ENCODE results near the gene CCNL1.

Gene CCNL1

DNA sequence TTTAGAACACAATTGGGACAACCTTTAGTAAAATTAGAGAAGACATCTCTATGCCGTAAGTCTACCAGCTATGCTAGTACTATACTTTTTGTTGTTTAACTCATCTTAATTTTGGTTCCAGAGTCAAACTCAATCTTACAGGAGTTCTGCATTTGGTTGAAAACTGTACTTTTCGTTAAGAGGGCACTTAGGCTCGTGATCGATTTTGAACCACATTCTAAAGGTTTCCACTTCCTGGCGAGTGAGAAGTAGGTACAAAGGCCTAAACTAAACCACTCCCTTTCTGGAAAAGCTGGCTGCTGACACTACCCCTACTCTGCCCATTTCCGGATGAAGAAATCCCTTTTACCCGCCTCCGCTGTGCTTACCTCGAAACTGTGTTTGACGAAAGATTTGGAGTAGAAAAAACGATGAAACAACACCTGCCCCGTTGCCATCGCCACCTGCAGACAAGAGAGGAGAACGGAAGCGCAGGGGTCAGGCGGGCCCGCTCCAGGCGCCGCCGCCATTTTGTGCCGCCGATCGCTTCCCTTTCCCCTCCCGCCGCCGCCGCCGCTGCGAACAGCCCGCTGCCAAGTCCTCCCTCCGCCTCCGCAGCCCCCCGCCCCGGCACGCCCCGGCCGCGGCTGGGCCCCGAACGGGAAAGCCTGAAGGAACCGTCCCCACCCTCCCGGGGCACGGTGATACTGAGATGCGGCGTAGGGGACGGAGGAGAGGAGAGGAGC, 748 bp downstream of the CCNL1 start:
- Histone ChIP-seq H2BK15ac (ENCODE audit: low read length) (peak overlapping the region; percentile 15), H3K4me3 (ENCODE audit: low read length in 2 of 2) (peak overlapping the region; percentile 90 to 97), H3K27me3 (ENCODE audit: control insufficient read depth in 3 of 3, insufficient read depth in 3 of 3, low read depth in 1 of 3, low read length in 3 of 3) (no peaks in the 10 kb centered on the region), H2AFZ (ENCODE audit: low read length) (peak overlapping the region; percentile 81), H4K8ac (ENCODE audit: low read depth, low read length) (no peak overlapping the region), H2BK5ac (ENCODE audit: low read length) (peak overlapping the region; percentile 97), H3K23ac (ENCODE audit: low read depth, low read length, poor library complexity) (peak overlapping the region; percentile 95), H2AK5ac (ENCODE audit: low read depth, low read length) (peak overlapping the region; percentile 100), H3K9ac (ENCODE audit: low read depth, low read length, poor library complexity) (peak overlapping the region; percentile 99), H3K9me3 (replicated peaks in 1 of 2; ENCODE audit: control insufficient read depth in 2 of 2, insufficient read depth in 1 of 2, low read depth in 1 of 2, low read length in 2 of 2) (no peaks in the 10 kb centered on the region), H4K91ac (ENCODE audit: low read depth, low read length, poor library complexity) (peak overlapping the region; percentile 90), H3K14ac (ENCODE audit: low read length) (peak overlapping the region; percentile 85), H3K36me3 (replicated peaks in 1 of 2; ENCODE audit: control insufficient read depth in 2 of 2, insufficient read depth in 2 of 2, low read length in 2 of 2) (peaks cover 8 to 55% of the 10 kb centered on the region in 2 donors), H3K4me1 (ENCODE audit: control insufficient read depth in 2 of 2, insufficient read depth in 1 of 2, low read depth in 1 of 2, low read length in 2 of 2) (peaks cover 6 to 45% of the 10 kb centered on the region in 2 donors), H2BK120ac (ENCODE audit: low read depth, low read length) (no peak overlapping the region), H3K4me2 (ENCODE audit: insufficient read depth, low read length, poor library complexity, severe bottlenecking) (peak overlapping the region; percentile 73), H3K27ac (replicated peaks; ENCODE audit: low read length) (peak overlapping the region; percentile 95), H3K4ac (ENCODE audit: low read length) (peak overlapping the region; percentile 99), H3K79me1 (ENCODE audit: low read depth, low read length) (no peaks in the 10 kb centered on the region), H3K18ac (ENCODE audit: low read length) (peak overlapping the region; percentile 100), H2BK12ac (ENCODE audit: low read length) (no peak overlapping the region)
- no CpG with 5 or more reads among the region's 46 CpGs for WGBS, 2 donors (ENCODE audit: extremely low coverage in 2 of 2, insufficient read length in 2 of 2, insufficient replicate concordance in 1 of 2)
- DNase-seq (ENCODE audit: low spot score), result peak; percentile 49

GRCh38 chr3:157157836-157158235, 2.1 kb downstream of the CCNL1 start:
- Histone ChIP-seq H2BK15ac (ENCODE audit: low read length) (no peak overlapping the region), H3K36me3 (replicated peaks in 1 of 2; ENCODE audit: control insufficient read depth in 2 of 2, insufficient read depth in 2 of 2, low read length in 2 of 2) (peaks cover 10 to 68% of the 10 kb centered on the region in 2 donors), H3K27ac (replicated peaks; ENCODE audit: low read length) (no peak overlapping the region), H2BK5ac (ENCODE audit: low read length) (no peak overlapping the region), H3K9me3 (replicated peaks in 1 of 2; ENCODE audit: control insufficient read depth in 2 of 2, insufficient read depth in 1 of 2, low read depth in 1 of 2, low read length in 2 of 2) (no peaks in the 10 kb centered on the region), H2AFZ (ENCODE audit: low read length) (no peak overlapping the region), H4K91ac (ENCODE audit: low read depth, low read length, poor library complexity) (no peak overlapping the region), H3K4me2 (ENCODE audit: insufficient read depth, low read length, poor library complexity, severe bottlenecking) (no peak overlapping the region), H4K8ac (ENCODE audit: low read depth, low read length) (no peak overlapping the region), H3K14ac (ENCODE audit: low read length) (no peak overlapping the region), H3K4ac (ENCODE audit: low read length) (no peak overlapping the region), H3K27me3 (ENCODE audit: control insufficient read depth in 3 of 3, insufficient read depth in 3 of 3, low read depth in 1 of 3, low read length in 3 of 3) (no peaks in the 10 kb centered on the region), H3K23ac (ENCODE audit: low read depth, low read length, poor library complexity) (no peak overlapping the region), H3K79me1 (ENCODE audit: low read depth, low read length) (no peaks in the 10 kb centered on the region), H3K18ac (ENCODE audit: low read length) (no peak overlapping the region), H2BK12ac (ENCODE audit: low read length) (no peak overlapping the region), H2BK120ac (ENCODE audit: low read depth, low read length) (no peak overlapping the region), H3K4me1 (ENCODE audit: control insufficient read depth in 2 of 2, insufficient read depth in 1 of 2, low read depth in 1 of 2, low read length in 2 of 2) (peaks cover 6 to 45% of the 10 kb centered on the region in 2 donors), H3K9ac (ENCODE audit: low read depth, low read length, poor library complexity) (no peak overlapping the region), H3K4me3 (ENCODE audit: low read length in 2 of 2) (peak overlapping the region in 1 of 2 donors; percentile 90), H2AK5ac (ENCODE audit: low read depth, low read length) (no peak overlapping the region)
- no peak for DNase-seq (ENCODE audit: low spot score)

DNA sequence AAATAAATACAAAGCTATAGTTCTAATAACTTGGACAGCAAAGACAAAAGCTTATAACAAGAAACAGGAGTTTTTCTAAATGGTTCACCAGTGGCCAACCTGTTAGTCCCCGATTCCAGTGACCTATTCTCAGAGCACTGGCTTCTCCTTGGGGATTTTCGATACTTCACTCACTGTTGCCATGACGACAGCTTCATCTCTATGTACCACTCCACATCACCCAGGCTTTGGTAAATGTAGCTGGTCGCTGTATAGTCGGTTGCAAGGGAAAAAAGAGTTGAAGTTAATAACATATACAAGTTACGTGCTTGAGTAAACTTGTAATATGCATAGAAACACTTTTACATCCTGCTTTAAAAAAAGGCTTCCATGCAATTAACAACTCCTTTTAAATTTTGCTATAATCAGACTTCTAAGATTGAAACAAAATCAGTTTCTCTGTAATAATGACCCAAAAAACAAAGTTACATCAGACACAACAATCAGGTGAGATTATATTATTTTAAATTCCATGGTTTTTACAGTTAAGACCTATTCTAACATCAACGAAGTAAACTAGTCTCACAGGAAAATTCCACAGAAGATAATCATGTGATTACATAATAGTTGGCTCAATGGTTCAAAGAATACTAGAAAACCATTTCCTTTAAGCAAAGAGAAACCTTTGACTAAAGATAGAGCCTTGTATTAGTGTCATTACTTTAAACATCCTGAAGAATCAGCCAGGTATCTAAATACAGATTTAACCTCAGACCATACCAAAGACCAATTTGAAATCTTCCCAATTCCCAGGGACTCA, 2.9 kb downstream of the CCNL1 start:
- Histone ChIP-seq H3K4me3 (ENCODE audit: low read length in 2 of 2) (peak overlapping the region in 1 of 2 donors; percentile 90), H3K9me3 (replicated peaks in 1 of 2; ENCODE audit: control insufficient read depth in 2 of 2, insufficient read depth in 1 of 2, low read depth in 1 of 2, low read length in 2 of 2) (no peaks in the 10 kb centered on the region), H4K8ac (ENCODE audit: low read depth, low read length) (no peak overlapping the region), H3K79me1 (ENCODE audit: low read depth, low read length) (no peaks in the 10 kb centered on the region), H3K27me3 (ENCODE audit: control insufficient read depth in 3 of 3, insufficient read depth in 3 of 3, low read depth in 1 of 3, low read length in 3 of 3) (no peaks in the 10 kb centered on the region), H2BK120ac (ENCODE audit: low read depth, low read length) (no peak overlapping the region), H2AFZ (ENCODE audit: low read length) (no peak overlapping the region), H3K9ac (ENCODE audit: low read depth, low read length, poor library complexity) (no peak overlapping the region), H3K18ac (ENCODE audit: low read length) (no peak overlapping the region), H3K4me1 (ENCODE audit: control insufficient read depth in 2 of 2, insufficient read depth in 1 of 2, low read depth in 1 of 2, low read length in 2 of 2) (peaks cover 6 to 45% of the 10 kb centered on the region in 2 donors), H3K4me2 (ENCODE audit: insufficient read depth, low read length, poor library complexity, severe bottlenecking) (no peak overlapping the region), H2BK5ac (ENCODE audit: low read length) (no peak overlapping the region), H3K14ac (ENCODE audit: low read length) (no peak overlapping the region), H3K36me3 (replicated peaks in 1 of 2; ENCODE audit: control insufficient read depth in 2 of 2, insufficient read depth in 2 of 2, low read length in 2 of 2) (peaks cover 10 to 74% of the 10 kb centered on the region in 2 donors), H3K23ac (ENCODE audit: low read depth, low read length, poor library complexity) (no peak overlapping the region), H2BK15ac (ENCODE audit: low read length) (no peak overlapping the region), H4K91ac (ENCODE audit: low read depth, low read length, poor library complexity) (no peak overlapping the region), H3K4ac (ENCODE audit: low read length) (no peak overlapping the region), H2AK5ac (ENCODE audit: low read depth, low read length) (no peak overlapping the region), H2BK12ac (ENCODE audit: low read length) (no peak overlapping the region), H3K27ac (replicated peaks; ENCODE audit: low read length) (no peak overlapping the region)
- WGBS, 2 donors (ENCODE audit: extremely low coverage in 2 of 2, insufficient read length in 2 of 2, insufficient replicate concordance in 1 of 2), result no CpG with 5 or more reads among the region's 7 CpGs
- no peak for DNase-seq (ENCODE audit: low spot score)

DNA sequence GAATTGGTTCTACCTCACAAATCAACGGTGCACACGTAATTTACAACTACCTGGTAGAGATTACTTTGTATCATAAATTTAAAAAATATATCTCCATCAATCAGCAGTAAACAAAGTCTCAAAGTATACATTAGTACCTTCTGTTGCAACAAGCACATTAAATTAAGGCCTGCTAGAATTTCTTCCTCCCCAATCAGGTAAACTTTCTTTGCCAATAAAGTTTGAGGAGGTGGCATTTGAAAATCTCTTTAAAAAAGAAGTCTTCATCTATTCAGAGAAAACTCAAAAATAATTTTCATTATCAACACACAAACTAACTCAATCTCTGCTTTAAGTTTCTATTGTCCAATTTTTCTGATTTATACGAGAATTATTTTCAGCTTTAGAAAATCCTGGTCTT, 4.4 kb downstream of the CCNL1 start:
- no peak overlapping the region for H3K23ac ChIP-seq (ENCODE audit: low read depth, low read length, poor library complexity)
- 100% methylated on average over 1 of the region's 3 CpGs; no CpG with 5 or more reads in 1 of the 2 donors for WGBS, 2 donors (ENCODE audit: extremely low coverage in 2 of 2, insufficient read length in 2 of 2, insufficient replicate concordance in 1 of 2)
- H3K9ac ChIP-seq (ENCODE audit: low read depth, low read length, poor library complexity), result no peak overlapping the region
- H3K27ac ChIP-seq (replicated peaks; ENCODE audit: low read length), result no peak overlapping the region
- H3K9me3 ChIP-seq (replicated peaks in 1 of 2; ENCODE audit: control insufficient read depth in 2 of 2, insufficient read depth in 1 of 2, low read depth in 1 of 2, low read length in 2 of 2), result no peaks in the 10 kb centered on the region
- H4K8ac ChIP-seq (ENCODE audit: low read depth, low read length), result no peak overlapping the region
- H3K4me2 ChIP-seq (ENCODE audit: insufficient read depth, low read length, poor library complexity, severe bottlenecking), result no peak overlapping the region
- no peak overlapping the region for H2BK120ac ChIP-seq (ENCODE audit: low read depth, low read length)
- no peak overlapping the region for H3K4ac ChIP-seq (ENCODE audit: low read length)
- H3K27me3 ChIP-seq (ENCODE audit: control insufficient read depth in 3 of 3, insufficient read depth in 3 of 3, low read depth in 1 of 3, low read length in 3 of 3), result no peaks in the 10 kb centered on the region
- no peak overlapping the region for H3K14ac ChIP-seq (ENCODE audit: low read length)
- H4K91ac ChIP-seq (ENCODE audit: low read depth, low read length, poor library complexity), result no peak overlapping the region
- H2AFZ ChIP-seq (ENCODE audit: low read length), result no peak overlapping the region
- H2AK5ac ChIP-seq (ENCODE audit: low read depth, low read length), result no peak overlapping the region
- H2BK12ac ChIP-seq (ENCODE audit: low read length), result no peak overlapping the region
- no peak overlapping the region for H2BK5ac ChIP-seq (ENCODE audit: low read length)
- H3K4me3 ChIP-seq (ENCODE audit: low read length in 2 of 2), result no peak overlapping the region
- no peak overlapping the region for H3K18ac ChIP-seq (ENCODE audit: low read length)
- DNase-seq (ENCODE audit: low spot score), result no peak
- no peaks in the 10 kb centered on the region for H3K79me1 ChIP-seq (ENCODE audit: low read depth, low read length)
- H3K4me1 ChIP-seq (ENCODE audit: control insufficient read depth in 2 of 2, insufficient read depth in 1 of 2, low read depth in 1 of 2, low read length in 2 of 2), result peaks cover 4 to 40% of the 10 kb centered on the region in 2 donors
- no peak overlapping the region for H2BK15ac ChIP-seq (ENCODE audit: low read length)
- peaks cover 15 to 86% of the 10 kb centered on the region in 2 donors for H3K36me3 ChIP-seq (replicated peaks in 1 of 2; ENCODE audit: control insufficient read depth in 2 of 2, insufficient read depth in 2 of 2, low read length in 2 of 2)

All from neuronal stem cell (in vitro differentiated cells).